Globus pallidus (tissue), 1 donor: ENCODE results near the gene OPRD1.
"Not testable (repeated sequence)": the region's sequence is repeated elsewhere in the genome, so short reads cannot be mapped to it uniquely, and the experiment has no call there.

ENCODE experiments used
- DNase-seq: peaks from one replicate; pipeline ENCODE4 v3.0.0-alpha.2; 2015; ENCODE audit warnings: low spot score

Gene OPRD1

GRCh38 chr1:28801461-28801860 lies 10.5 kb upstream of the OPRD1 start:
- no peak for DNase-seq

GRCh38 chr1:28803051-28803450 lies 8.9 kb upstream of the OPRD1 start:
- DNase-seq = no peak

GRCh38 chr1:28803662-28804061 lies 8.3 kb upstream of the OPRD1 start:
- no peak for DNase-seq

GRCh38 chr1:28804071-28804470 lies 7.9 kb upstream of the OPRD1 start:
- DNase-seq = no peak

GRCh38 chr1:28807046-28807445 lies 4.9 kb upstream of the OPRD1 start:
- no peak for DNase-seq

- no peak for DNase-seq
Observed at GRCh38 chr1:28807986-28808385, 4.0 kb upstream of the OPRD1 start.

GRCh38 chr1:28811369-28811765 lies 603 bp upstream of the OPRD1 start:
- no peak for DNase-seq

GRCh38 chr1:28812669-28813468 lies 899 bp downstream of the OPRD1 start:
- no peak for DNase-seq

- no peak for DNase-seq
Observed at GRCh38 chr1:28813931-28814465, 2.0 kb downstream of the OPRD1 start.

- no peak for DNase-seq
Observed at GRCh38 chr1:28815533-28816185, 3.7 kb downstream of the OPRD1 start.

- DNase-seq = no peak
Observed at GRCh38 chr1:28817133-28817532, 5.2 kb downstream of the OPRD1 start.

- no peak for DNase-seq
Observed at GRCh38 chr1:28819020-28819419, 7.0 kb downstream of the OPRD1 start.

GRCh38 chr1:28822799-28823198 lies 10.8 kb downstream of the OPRD1 start:
- no peak for DNase-seq

GRCh38 chr1:28824061-28824460 lies 12.1 kb downstream of the OPRD1 start:
- not testable (repeated sequence) for DNase-seq

GRCh38 chr1:28828227-28828858 lies 16.4 kb downstream of the OPRD1 start:
- DNase-seq = not testable (repeated sequence)

GRCh38 chr1:28830814-28831213 lies 18.8 kb downstream of the OPRD1 start:
- no peak for DNase-seq

GRCh38 chr1:28832966-28833365 lies 21.0 kb downstream of the OPRD1 start:
- no peak for DNase-seq

- no peak for DNase-seq
Observed at GRCh38 chr1:28833381-28833780, 21.4 kb downstream of the OPRD1 start.

GRCh38 chr1:28835237-28835650 lies 23.3 kb downstream of the OPRD1 start:
- no peak for DNase-seq

GRCh38 chr1:28836421-28836956 lies 24.5 kb downstream of the OPRD1 start:
- DNase-seq = no peak

GRCh38 chr1:28840928-28841544 lies 29.1 kb downstream of the OPRD1 start:
- DNase-seq = no peak
